CMK (cell line): ENCODE results near the gene CADPS2.

Source experiments
- DNase-seq: peaks from one replicate; pipeline ENCODE4 v3.0.0-alpha.2; 2010; ENCODE audit warnings: low read depth

Gene CADPS2

GRCh38 chr7:122448893-122449589 is 437.2 kb downstream of the CADPS2 start:
- no peak for DNase-seq

- no peak for DNase-seq
Observed at GRCh38 chr7:122442929-122443328, 443.3 kb downstream of the CADPS2 start.

- DNase-seq: no peak
Observed at GRCh38 chr7:122438492-122438891, 447.8 kb downstream of the CADPS2 start.

GRCh38 chr7:122438006-122438405 is 448.3 kb downstream of the CADPS2 start:
- no peak for DNase-seq

- no peak for DNase-seq
Observed at GRCh38 chr7:122433765-122434164, 452.5 kb downstream of the CADPS2 start.

- DNase-seq: no peak
Observed at GRCh38 chr7:122430710-122431109, 455.6 kb downstream of the CADPS2 start.

GRCh38 chr7:122429926-122430325 is 456.3 kb downstream of the CADPS2 start:
- DNase-seq: no peak

GRCh38 chr7:122425731-122426130 is 460.5 kb downstream of the CADPS2 start:
- no peak for DNase-seq

- no peak for DNase-seq
Observed at GRCh38 chr7:122423591-122423990, 462.7 kb downstream of the CADPS2 start.

GRCh38 chr7:122416336-122416735 is 469.9 kb downstream of the CADPS2 start:
- no peak for DNase-seq

GRCh38 chr7:122415510-122415909 is 470.8 kb downstream of the CADPS2 start:
- DNase-seq: no peak

- DNase-seq: no peak
Observed at GRCh38 chr7:122413339-122413738, 472.9 kb downstream of the CADPS2 start.

GRCh38 chr7:122412883-122413282 is 473.4 kb downstream of the CADPS2 start:
- no peak for DNase-seq

- no peak for DNase-seq
Observed at GRCh38 chr7:122412441-122412840, 473.8 kb downstream of the CADPS2 start.

- no peak for DNase-seq
Observed at GRCh38 chr7:122407195-122407594, 479.1 kb downstream of the CADPS2 start.

GRCh38 chr7:122403113-122403512 is 483.1 kb downstream of the CADPS2 start:
- no peak for DNase-seq

GRCh38 chr7:122402235-122402634 is 484.0 kb downstream of the CADPS2 start:
- no peak for DNase-seq

- no peak for DNase-seq
Observed at GRCh38 chr7:122397381-122397780, 488.9 kb downstream of the CADPS2 start.

- no peak for DNase-seq
Observed at GRCh38 chr7:122394512-122394911, 491.7 kb downstream of the CADPS2 start.

GRCh38 chr7:122384528-122384927 is 501.7 kb downstream of the CADPS2 start:
- DNase-seq: no peak

GRCh38 chr7:122383934-122384333 is 502.3 kb downstream of the CADPS2 start:
- no peak for DNase-seq

GRCh38 chr7:122380992-122381391 is 505.3 kb downstream of the CADPS2 start:
- DNase-seq: no peak

GRCh38 chr7:122379491-122379890 is 506.8 kb downstream of the CADPS2 start:
- no peak for DNase-seq

- no peak for DNase-seq
Observed at GRCh38 chr7:122369756-122370155, 516.5 kb downstream of the CADPS2 start.
